Activated T-cell treated with anti-CD3 and anti-CD28 coated beads, Interleukin-2, amount 50 U/mL, for 48 hours (primary cell): ENCODE measurements around the gene SLC5A9.
A peak's percentile ranks its signal among the peaks of the same experiment; 100 is the strongest.
"Not testable (repeated sequence)": the region's sequence is repeated elsewhere in the genome, so short reads cannot be mapped to it uniquely, and the experiment has no call there.

Source experiments
- DNase-seq, 2 experiments: peaks; one replicate each; pipeline ENCODE4 v3.0.0-alpha.2; 2020

Gene SLC5A9

GRCh38 chr1:48222501-48223242, at the start of gene SLC5A9:
SLC5A9 (plus strand) TSS chr1:48222716; CDS start chr1:48222737, 21 bp downstream.
- no peak for DNase-seq

GRCh38 chr1:48175116-48175515, 47.4 kb upstream of the SLC5A9 start:
- no peak for DNase-seq

- DNase-seq = no peak
These were observed 45.3 kb upstream of the SLC5A9 start for GRCh38 chr1:48177257-48177656.

- no peak for DNase-seq
These were observed 40.7 kb upstream of the SLC5A9 start for GRCh38 chr1:48181669-48182367.

- DNase-seq = no peak
These were observed 40.1 kb upstream of the SLC5A9 start for GRCh38 chr1:48182439-48182838.

- DNase-seq = no peak
These were observed 36.1 kb upstream of the SLC5A9 start for GRCh38 chr1:48186306-48186839.

- DNase-seq = no peak
These were observed 34.5 kb upstream of the SLC5A9 start for GRCh38 chr1:48187969-48188563.

GRCh38 chr1:48190881-48191280, 31.6 kb upstream of the SLC5A9 start:
- no peak for DNase-seq

- DNase-seq = no peak
These were observed 27.7 kb upstream of the SLC5A9 start for GRCh38 chr1:48194801-48195200.

GRCh38 chr1:48196237-48196636, 26.3 kb upstream of the SLC5A9 start:
- DNase-seq = no peak

- no peak for DNase-seq
These were observed 23.5 kb upstream of the SLC5A9 start for GRCh38 chr1:48198970-48199369.

- DNase-seq = no peak
These were observed 22.2 kb upstream of the SLC5A9 start for GRCh38 chr1:48200166-48200900.

GRCh38 chr1:48202030-48202752, 20.3 kb upstream of the SLC5A9 start:
- DNase-seq = peak; percentile 71 to 72

- no peak for DNase-seq
These were observed 19.1 kb upstream of the SLC5A9 start for GRCh38 chr1:48203287-48203900.

GRCh38 chr1:48205522-48205921, 17.0 kb upstream of the SLC5A9 start:
- DNase-seq = no peak

- no peak for DNase-seq
These were observed 16.1 kb upstream of the SLC5A9 start for GRCh38 chr1:48206371-48206770.

GRCh38 chr1:48207131-48207530, 15.4 kb upstream of the SLC5A9 start:
- no peak for DNase-seq

- DNase-seq = no peak
These were observed 14.9 kb upstream of the SLC5A9 start for GRCh38 chr1:48207536-48208075.

- no peak for DNase-seq
These were observed 14.3 kb upstream of the SLC5A9 start for GRCh38 chr1:48208251-48208650.

GRCh38 chr1:48208652-48209051, 13.9 kb upstream of the SLC5A9 start:
- no peak for DNase-seq

GRCh38 chr1:48213462-48213861, 9.1 kb upstream of the SLC5A9 start:
- not testable (repeated sequence) for DNase-seq

GRCh38 chr1:48214366-48214765, 8.2 kb upstream of the SLC5A9 start:
- not testable (repeated sequence) for DNase-seq
